Activated CD4-positive, alpha-beta T cell treated with anti-CD3 and anti-CD28 coated beads, Interleukin-10, Interleukin-2, amounts not matched to agents 100 ng/mL and 50 ng/mL, durations not matched to agents 16 hours and 8 hours (primary cell): ENCODE measurements around the gene AGBL4.

ENCODE experiments used
- DNase-seq: peaks from one replicate; pipeline ENCODE4 v3.0.0-alpha.2; 2020

The AGBL4 gene

GRCh38 chr1:49171941-49172593 lies 851.7 kb downstream of the AGBL4 start:
- DNase-seq, result no peak

DNA sequence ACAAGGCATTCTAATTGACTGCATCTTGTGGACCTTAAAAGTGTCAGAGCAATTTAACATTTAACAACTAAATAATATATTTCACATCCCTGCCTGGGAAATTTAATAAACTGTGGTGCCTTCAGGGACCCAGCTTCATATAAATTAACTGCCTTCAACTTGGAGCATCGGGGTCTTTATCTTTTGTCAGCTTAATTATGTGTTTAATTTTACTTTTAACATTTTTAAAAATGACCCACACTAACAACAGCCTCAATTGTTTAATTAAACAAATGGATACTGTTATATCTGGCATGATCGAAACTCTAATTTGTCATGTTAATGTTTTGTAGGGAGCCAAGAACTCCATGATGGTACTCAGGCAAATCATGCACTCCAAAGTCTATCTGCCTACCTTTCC lies 857.7 kb downstream of the AGBL4 start:
- no peak for DNase-seq

DNA sequence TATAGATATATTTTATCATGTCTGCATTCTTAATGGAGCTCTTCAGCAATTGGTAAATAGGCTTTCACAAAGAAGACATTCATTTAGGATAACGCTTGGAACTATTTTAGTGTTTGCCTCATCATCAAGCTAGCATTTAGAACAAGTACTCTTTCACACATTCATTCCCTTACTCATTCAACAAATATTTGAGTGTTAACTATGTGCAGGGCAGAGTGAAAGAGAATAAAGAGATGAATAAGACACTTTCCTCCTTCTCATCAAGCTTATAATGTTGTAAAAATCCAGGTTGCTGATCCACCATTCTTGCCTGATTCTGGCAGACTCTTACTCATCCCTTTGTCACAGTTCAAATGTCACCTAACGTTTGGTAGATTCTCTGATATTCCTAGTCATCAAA lies 860.7 kb downstream of the AGBL4 start:
- no peak for DNase-seq

GRCh38 chr1:49160677-49161076 lies 863.1 kb downstream of the AGBL4 start:
- no peak for DNase-seq

- no peak for DNase-seq
Measured at GRCh38 chr1:49136738-49137251, 887.0 kb downstream of the AGBL4 start.

DNA sequence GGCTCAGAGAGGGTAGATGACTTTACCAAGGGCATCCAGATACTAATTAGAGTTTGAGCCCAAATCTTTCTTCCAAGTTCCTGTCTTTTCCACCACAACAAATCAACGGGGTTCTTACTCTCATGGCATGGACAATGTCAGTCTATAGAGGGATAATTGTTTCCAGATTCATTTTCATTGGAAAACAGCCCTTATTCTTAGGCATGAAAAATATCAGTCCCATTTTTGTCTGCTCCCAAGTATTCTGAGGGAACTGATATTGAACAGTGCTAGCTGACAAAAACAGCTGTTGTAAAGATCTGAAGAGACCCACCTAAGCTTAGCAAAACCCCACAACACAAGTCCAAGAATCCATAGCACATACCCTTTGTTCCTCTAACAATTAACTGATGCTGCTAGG lies 898.0 kb downstream of the AGBL4 start:
- DNase-seq, result no peak

DNA sequence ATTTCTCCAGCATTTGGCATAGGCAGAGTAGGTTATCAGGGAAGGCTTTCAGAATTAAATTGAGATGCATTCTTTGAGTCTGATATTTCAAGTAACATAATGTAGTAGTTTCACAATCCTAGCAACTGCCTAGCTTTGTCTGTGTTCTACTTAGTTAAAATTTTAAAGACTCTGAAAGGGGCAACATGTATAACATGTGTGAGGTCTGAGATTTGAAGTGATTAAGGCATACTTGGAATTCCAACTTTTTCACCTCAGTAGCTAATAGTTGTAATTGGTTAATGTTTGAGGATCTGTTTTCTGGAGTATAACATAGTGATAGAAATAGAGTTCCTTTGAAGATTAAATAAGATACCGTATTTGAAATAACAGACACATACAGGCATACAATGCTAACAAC lies 911.8 kb downstream of the AGBL4 start:
- no peak for DNase-seq

- no peak for DNase-seq
Measured at GRCh38 chr1:49106445-49106844, 917.3 kb downstream of the AGBL4 start.

GRCh38 chr1:49104575-49104974 lies 919.2 kb downstream of the AGBL4 start:
- no peak for DNase-seq

- DNase-seq, result peak; percentile 57
Measured at GRCh38 chr1:49102752-49103151, 921.0 kb downstream of the AGBL4 start.

DNA sequence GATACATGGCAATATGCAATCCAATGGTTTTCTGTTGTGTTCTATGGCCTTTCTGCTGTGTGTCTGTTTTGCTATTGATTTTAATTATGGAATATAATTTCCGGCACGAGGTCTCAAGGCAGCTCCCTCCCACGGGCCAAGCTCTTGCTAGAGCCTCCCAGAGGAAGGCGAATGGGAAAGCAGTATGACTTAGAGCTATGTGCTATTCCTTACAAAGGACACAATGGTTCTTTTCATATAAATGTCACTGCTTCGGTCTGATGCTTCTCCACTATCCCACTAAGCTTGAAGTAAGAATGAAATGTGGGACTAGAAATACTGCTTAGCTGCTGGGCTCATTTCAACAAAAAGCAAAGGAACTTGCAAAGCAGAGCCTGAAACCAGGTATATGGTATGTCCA lies 924.9 kb downstream of the AGBL4 start:
- DNase-seq, result no peak

DNA sequence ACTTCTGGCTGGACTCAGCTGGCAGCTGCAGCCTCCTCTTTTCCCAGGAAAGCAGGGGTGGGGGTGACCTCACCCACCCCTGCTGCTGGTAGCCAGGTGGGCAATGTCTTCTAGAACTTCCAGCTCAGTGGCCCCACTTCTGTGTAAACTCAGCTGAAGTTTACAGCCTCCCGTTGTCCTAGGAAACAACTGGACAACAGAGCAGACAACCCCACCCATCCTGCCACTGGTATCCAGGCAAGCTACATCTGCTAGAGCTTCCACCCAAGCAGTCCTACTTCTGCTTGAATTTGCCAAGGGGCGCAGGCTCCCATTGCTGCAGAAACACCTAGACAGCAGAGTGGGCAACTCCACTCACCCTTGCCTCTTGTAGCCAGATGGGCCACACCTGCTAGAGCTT lies 937.4 kb downstream of the AGBL4 start:
- no peak for DNase-seq

- no peak for DNase-seq
Measured at GRCh38 chr1:49085079-49085478, 938.7 kb downstream of the AGBL4 start.

DNA sequence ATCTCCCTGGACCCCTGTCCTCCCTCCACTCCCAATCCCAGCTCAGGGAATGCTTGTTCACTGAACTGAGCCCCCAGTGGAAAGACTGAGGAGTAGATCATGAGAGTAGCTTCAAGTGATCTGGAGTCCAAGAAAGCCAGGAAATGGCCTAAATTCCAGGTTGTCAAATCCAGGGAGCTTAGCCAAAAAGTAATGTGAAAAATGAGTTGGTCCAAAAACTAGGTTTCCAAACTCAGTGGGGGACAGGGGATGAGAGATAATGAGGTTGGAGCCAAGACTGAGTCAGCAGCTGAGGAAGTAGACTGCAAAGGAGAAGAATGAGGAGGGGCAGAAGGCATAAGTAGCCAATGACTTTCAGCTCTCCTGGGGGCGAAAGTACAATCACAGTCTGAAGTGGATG lies 963.0 kb downstream of the AGBL4 start:
- DNase-seq, result no peak

GRCh38 chr1:49059087-49059486 lies 964.7 kb downstream of the AGBL4 start:
- no peak for DNase-seq

GRCh38 chr1:49052102-49052501 lies 971.7 kb downstream of the AGBL4 start:
- DNase-seq, result no peak

DNA sequence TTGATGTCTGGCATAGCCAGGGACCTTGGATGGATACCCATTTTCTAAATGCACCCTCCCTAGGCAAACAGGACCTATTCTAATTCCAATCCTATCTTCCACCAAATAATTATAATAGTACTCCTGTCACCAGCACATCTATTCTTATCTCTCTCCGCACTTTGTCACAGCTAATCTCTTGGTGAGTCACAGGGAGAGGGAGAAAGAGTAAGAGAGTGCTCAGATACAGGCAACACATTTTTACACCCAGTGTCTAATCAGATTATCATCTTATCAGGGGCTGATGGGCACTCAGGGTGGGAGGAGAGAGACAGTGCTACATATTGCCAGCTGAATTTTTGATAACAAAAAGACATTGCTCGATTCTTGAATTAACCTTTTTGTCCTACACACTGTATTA lies 972.1 kb downstream of the AGBL4 start:
- DNase-seq, result no peak

DNA sequence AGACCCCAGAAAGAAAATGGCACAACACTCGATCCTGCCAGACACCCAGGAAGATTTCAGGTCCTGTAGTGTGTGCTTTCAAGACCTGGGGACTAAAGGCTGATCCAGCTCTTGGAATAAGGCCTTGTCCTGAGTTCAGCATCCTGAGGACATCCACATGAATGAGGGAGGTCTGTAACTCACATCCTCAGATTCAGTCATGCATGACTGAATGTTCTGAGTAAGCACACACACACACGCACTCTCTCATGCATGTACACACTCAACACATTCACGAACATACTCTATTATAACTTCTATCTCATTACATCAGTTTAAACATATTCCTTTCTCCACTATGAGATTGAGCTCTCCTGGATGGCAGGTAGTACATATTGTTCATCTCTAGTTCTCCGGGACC lies 973.7 kb downstream of the AGBL4 start:
- no peak for DNase-seq

GRCh38 chr1:49048188-49048587 lies 975.6 kb downstream of the AGBL4 start:
- DNase-seq, result no peak

DNA sequence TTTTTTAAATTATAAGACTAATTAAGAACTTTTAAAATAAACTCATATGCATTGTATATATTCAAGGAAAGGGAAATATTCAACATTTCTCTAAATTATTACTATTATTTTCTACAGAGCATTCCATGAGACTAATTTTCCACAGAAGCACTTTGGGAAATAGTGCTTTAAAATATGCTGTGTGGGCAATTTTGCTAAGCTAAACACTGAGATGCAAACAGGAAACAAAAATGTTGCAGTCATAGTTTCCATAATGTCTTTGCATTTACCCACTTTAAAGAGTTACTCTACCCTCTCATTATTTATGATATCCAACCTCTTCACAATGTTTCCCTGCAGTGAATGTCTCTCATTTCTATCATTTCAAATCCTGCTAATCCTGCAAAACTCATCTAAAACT lies 977.4 kb downstream of the AGBL4 start:
- no peak for DNase-seq

- no peak for DNase-seq
Measured at GRCh38 chr1:49045371-49045770, 978.4 kb downstream of the AGBL4 start.

DNA sequence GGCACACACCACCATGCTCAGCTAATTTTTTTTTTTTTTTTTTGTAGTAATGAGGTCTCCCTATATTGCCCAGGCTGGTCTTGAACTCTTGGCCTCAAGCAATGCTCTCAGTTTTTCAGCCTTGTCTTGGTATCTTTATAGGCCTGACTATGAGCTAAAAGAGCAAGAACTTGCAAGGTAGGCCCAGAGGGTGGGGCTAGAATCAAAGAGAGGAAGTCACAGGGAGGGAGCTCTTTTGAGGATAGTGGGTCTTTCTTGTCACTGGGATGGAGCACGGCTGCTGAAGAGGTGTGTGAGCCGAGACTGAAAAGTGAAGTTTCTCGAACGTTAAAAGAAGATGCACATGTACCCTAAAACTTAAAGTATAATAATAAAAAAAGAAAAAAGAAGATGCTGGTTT lies 987.1 kb downstream of the AGBL4 start:
- no peak for DNase-seq

DNA sequence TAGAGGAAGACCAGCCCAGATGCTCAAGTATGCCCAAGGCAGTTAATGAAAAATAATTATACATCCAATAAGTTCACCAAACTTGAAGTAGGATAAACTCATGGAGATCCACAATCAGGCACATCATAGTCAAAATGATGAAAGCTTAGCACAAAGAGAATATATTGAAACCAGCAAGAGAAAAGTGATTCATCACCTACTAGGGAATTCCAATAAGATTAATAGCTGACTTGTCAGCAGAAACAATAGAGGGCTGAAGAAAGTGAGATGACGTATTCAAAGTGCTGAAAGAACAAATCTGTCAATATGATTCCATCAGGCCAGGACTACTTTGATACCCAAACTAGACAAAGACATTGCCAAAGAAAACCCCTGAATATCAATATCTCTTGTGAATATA lies 995.4 kb downstream of the AGBL4 start:
- no peak for DNase-seq

GRCh38 chr1:49026230-49026811 lies 997.4 kb downstream of the AGBL4 start:
- DNase-seq, result no peak
